ENCODE measurements around the gene ELF3. TPM values are rescaled to one million over a fixed set of nuclear protein-coding genes. Genes with fewer than 3 reads are reported as not detected.

Gene ELF3
- total and polyA plus RNA-seq, 2 experiments from 2014 or later, result 12.3 to 19.5 TPM

DNA sequence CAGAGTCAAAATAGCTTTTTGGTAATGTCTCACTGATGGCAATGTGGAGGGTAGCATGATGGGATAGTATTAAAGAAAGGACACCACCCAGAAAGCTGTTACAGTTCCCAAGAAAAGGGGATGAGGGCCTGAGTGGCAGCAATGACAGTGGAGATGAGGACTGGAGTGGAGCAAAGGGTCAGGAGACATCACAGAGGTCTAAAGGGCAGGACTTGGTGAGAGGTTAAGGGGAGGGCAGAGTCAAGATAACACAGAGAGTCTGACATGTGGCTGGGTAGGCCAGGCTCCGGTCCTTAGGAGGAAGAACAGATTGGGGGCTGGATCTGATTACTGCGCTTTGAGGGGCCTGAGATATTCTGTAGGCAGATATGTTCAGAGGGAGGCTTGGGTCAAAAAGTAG, 19.3 kb downstream of the ELF3 start (continued):
- TF ChIP-seq, protein P1, sequence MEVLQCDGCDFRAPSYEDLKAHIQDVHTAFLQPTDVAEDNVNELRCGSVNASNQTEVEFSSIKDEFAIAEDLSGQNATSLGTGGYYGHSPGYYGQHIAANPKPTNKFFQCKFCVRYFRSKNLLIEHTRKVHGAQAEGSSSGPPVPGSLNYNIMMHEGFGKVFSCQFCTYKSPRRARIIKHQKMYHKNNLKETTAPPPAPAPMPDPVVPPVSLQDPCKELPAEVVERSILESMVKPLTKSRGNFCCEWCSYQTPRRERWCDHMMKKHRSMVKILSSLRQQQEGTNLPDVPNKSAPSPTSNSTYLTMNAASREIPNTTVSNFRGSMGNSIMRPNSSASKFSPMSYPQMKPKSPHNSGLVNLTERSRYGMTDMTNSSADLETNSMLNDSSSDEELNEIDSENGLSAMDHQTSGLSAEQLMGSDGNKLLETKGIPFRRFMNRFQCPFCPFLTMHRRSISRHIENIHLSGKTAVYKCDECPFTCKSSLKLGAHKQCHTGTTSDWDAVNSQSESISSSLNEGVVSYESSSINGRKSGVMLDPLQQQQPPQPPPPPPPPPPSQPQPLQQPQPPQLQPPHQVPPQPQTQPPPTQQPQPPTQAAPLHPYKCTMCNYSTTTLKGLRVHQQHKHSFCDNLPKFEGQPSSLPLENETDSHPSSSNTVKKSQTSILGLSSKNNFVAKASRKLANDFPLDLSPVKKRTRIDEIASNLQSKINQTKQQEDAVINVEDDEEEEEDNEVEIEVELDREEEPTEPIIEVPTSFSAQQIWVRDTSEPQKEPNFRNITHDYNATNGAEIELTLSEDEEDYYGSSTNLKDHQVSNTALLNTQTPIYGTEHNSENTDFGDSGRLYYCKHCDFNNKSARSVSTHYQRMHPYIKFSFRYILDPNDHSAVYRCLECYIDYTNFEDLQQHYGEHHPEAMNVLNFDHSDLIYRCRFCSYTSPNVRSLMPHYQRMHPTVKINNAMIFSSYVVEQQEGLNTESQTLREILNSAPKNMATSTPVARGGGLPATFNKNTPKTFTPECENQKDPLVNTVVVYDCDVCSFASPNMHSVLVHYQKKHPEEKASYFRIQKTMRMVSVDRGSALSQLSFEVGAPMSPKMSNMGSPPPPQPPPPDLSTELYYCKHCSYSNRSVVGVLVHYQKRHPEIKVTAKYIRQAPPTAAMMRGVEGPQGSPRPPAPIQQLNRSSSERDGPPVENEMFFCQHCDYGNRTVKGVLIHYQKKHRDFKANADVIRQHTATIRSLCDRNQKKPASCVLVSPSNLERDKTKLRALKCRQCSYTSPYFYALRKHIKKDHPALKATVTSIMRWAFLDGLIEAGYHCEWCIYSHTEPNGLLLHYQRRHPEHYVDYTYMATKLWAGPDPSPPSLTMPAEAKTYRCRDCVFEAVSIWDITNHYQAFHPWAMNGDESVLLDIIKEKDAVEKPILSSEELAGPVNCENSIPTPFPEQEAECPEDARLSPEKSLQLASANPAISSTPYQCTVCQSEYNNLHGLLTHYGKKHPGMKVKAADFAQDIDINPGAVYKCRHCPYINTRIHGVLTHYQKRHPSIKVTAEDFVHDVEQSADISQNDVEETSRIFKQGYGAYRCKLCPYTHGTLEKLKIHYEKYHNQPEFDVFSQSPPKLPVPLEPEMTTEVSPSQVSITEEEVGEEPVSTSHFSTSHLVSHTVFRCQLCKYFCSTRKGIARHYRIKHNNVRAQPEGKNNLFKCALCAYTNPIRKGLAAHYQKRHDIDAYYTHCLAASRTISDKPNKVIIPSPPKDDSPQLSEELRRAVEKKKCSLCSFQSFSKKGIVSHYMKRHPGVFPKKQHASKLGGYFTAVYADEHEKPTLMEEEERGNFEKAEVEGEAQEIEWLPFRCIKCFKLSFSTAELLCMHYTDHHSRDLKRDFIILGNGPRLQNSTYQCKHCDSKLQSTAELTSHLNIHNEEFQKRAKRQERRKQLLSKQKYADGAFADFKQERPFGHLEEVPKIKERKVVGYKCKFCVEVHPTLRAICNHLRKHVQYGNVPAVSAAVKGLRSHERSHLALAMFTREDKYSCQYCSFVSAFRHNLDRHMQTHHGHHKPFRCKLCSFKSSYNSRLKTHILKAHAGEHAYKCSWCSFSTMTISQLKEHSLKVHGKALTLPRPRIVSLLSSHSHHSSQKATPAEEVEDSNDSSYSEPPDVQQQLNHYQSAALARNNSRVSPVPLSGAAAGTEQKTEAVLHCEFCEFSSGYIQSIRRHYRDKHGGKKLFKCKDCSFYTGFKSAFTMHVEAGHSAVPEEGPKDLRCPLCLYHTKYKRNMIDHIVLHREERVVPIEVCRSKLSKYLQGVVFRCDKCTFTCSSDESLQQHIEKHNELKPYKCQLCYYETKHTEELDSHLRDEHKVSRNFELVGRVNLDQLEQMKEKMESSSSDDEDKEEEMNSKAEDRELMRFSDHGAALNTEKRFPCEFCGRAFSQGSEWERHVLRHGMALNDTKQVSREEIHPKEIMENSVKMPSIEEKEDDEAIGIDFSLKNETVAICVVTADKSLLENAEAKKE (CRISPR knock-in tag; IDR thresholded peaks at IDR 0.05), result no peak
- TF ChIP-seq, protein P2, sequence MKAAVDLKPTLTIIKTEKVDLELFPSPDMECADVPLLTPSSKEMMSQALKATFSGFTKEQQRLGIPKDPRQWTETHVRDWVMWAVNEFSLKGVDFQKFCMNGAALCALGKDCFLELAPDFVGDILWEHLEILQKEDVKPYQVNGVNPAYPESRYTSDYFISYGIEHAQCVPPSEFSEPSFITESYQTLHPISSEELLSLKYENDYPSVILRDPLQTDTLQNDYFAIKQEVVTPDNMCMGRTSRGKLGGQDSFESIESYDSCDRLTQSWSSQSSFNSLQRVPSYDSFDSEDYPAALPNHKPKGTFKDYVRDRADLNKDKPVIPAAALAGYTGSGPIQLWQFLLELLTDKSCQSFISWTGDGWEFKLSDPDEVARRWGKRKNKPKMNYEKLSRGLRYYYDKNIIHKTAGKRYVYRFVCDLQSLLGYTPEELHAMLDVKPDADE (IDR thresholded peaks at IDR 0.05), result no peak
- TF ChIP-seq STAT1 (IDR thresholded peaks at IDR 0.05; ENCODE audit: unreplicated experiment), result no peak
- no peak for TF ChIP-seq EZH2 (IDR thresholded peaks at IDR 0.05; ENCODE audit: low read depth, unreplicated experiment)
- no peak for TF ChIP-seq CREB1 (CRISPR knock-in tag; IDR thresholded peaks at IDR 0.05; ENCODE audit: low read depth)
- TF ChIP-seq CTCF (conservative IDR thresholded peaks at IDR 0.05; ENCODE audit: low read depth in 2 of 2), result no peak

DNA sequence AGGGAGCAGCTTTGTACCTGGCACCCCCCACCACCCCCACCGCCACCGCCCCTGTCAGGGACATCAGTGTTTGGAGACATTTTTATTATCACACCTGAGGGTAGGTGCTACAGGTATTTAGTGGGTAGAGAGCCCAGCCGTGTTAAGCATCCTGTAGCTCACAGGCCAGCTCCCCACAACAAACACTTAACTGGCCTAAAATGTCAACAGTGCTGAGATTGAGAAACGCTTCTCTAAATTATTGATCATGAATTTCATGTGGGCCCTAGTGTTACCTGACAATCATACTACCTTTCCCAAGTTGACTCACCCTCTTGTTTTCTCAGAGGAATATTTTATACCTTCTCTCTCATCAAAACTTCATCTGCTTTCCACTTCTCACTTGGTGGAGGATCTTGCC, 21.4 kb downstream of the ELF3 start:
- H3K79me2 ChIP-seq (replicated peaks; ENCODE audit: insufficient read depth), result no peaks in the 10 kb centered on the region
- no peaks in the 10 kb centered on the region for H3K27me3 ChIP-seq (ENCODE audit: insufficient read depth)
- no peak overlapping the region; the same call in 1 of the 2 replicates for H2AFZ ChIP-seq
- no peak for ATAC-seq
- Mint-ChIP-seq H3K4me1 (peaks cover 5% of the 10 kb centered on the region; the same call in 1 of the 3 replicates), H3K9me3 (no peaks in the 10 kb centered on the region; the same call in 2 of the 3 replicates), H3K36me3 (ENCODE audit: low read depth) (no peaks in the 10 kb centered on the region), H3K4me3 (no peak overlapping the region), H3K27me3 (ENCODE audit: insufficient read depth, low read depth, poor library complexity) (no peaks in the 10 kb centered on the region), H3K27ac (no peak overlapping the region)
- H3K4me2 ChIP-seq, result no peak overlapping the region
- H3K27ac ChIP-seq (ENCODE audit: low read depth), result no peak overlapping the region
- DNase-seq (ENCODE audit: low spot score), result no peak
- no peaks in the 10 kb centered on the region for H3K36me3 ChIP-seq (ENCODE audit: insufficient read depth)
- no peak overlapping the region for H3K4me3 ChIP-seq
- no peaks in the 10 kb centered on the region for H3F3A ChIP-seq (replicated peaks; ENCODE audit: low read depth)
- no peaks in the 10 kb centered on the region for H4K20me1 ChIP-seq (replicated peaks; ENCODE audit: insufficient read depth)
- H3K9me2 ChIP-seq (ENCODE audit: insufficient read depth), result no peaks in the 10 kb centered on the region
- TF ChIP-seq, protein P3, sequence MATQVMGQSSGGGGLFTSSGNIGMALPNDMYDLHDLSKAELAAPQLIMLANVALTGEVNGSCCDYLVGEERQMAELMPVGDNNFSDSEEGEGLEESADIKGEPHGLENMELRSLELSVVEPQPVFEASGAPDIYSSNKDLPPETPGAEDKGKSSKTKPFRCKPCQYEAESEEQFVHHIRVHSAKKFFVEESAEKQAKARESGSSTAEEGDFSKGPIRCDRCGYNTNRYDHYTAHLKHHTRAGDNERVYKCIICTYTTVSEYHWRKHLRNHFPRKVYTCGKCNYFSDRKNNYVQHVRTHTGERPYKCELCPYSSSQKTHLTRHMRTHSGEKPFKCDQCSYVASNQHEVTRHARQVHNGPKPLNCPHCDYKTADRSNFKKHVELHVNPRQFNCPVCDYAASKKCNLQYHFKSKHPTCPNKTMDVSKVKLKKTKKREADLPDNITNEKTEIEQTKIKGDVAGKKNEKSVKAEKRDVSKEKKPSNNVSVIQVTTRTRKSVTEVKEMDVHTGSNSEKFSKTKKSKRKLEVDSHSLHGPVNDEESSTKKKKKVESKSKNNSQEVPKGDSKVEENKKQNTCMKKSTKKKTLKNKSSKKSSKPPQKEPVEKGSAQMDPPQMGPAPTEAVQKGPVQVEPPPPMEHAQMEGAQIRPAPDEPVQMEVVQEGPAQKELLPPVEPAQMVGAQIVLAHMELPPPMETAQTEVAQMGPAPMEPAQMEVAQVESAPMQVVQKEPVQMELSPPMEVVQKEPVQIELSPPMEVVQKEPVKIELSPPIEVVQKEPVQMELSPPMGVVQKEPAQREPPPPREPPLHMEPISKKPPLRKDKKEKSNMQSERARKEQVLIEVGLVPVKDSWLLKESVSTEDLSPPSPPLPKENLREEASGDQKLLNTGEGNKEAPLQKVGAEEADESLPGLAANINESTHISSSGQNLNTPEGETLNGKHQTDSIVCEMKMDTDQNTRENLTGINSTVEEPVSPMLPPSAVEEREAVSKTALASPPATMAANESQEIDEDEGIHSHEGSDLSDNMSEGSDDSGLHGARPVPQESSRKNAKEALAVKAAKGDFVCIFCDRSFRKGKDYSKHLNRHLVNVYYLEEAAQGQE (IDR thresholded peaks at IDR 0.05; ENCODE audit: unreplicated experiment), result no peak
- H3K4me1 ChIP-seq (ENCODE audit: insufficient read depth), result no peaks in the 10 kb centered on the region

Measured in GM23338 (cell line).